Measurements from ENCODE around the gene PSTPIP2.

PSTPIP2 gene

DNA sequence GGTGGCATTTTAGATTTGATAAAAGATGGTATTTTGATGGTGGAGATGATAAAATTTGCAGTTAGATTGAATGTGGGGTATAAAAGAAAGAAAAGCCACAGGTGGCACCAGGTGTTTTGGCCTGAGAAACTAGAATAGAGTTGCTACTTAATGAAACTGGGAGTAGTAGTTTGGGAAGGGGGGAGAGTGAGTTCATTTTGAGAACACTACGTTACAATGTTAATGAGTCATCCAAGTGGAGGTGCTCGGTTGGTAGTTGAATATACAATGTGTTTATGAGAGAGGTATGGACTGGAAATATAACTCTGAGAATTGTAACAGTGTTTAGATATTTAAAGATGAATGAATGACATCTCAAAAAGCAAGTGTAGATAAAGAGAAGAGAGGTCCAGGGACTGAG lies 131.3 kb downstream of the PSTPIP2 start:
- no peak for DNase-seq (ENCODE audit: low read depth in 4 of 4, low spot score in 1 of 4)

DNA sequence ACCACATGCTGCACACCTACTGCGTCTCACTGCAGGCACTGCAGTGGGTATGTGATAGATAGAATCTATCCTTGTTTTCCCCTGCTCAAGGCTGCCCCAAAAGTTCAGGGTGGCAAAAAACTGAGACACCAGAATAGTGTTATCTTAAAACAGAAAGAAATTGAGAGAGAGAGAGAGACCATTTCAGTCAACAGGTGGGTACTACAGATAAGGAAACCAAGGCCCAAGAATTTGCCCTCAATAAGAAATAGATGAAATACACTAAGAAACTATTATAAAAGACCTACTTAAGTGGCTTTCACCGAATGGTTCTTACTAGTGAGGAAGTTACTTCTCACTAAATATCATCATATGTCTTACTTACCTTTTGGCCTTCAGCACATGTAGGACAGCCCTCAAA lies 132.8 kb downstream of the PSTPIP2 start:
- no peak for DNase-seq (ENCODE audit: low read depth in 4 of 4, low spot score in 1 of 4)

DNA sequence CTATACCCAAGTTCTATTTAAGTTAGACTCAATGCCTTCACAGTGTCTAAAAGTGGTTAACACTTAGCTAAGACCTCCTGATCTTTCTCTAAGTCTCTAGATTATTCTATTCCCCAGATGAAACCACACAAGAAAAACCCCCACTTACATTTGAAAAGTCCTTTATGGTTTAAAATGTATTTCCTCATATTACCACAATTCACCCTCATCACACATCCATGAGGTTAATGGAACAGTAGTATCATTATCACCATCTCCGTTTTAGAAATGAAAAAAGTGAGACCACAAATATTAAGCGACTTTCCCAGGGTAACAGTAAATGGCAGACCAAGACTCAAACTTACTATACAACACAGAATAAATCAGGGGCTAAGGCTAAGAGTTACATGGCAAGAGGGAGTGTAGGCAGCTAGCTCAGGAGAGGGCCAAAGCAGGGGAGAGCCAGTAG lies 133.5 kb downstream of the PSTPIP2 start:
- no peak for DNase-seq (ENCODE audit: low read depth in 4 of 4, low spot score in 1 of 4)

DNA sequence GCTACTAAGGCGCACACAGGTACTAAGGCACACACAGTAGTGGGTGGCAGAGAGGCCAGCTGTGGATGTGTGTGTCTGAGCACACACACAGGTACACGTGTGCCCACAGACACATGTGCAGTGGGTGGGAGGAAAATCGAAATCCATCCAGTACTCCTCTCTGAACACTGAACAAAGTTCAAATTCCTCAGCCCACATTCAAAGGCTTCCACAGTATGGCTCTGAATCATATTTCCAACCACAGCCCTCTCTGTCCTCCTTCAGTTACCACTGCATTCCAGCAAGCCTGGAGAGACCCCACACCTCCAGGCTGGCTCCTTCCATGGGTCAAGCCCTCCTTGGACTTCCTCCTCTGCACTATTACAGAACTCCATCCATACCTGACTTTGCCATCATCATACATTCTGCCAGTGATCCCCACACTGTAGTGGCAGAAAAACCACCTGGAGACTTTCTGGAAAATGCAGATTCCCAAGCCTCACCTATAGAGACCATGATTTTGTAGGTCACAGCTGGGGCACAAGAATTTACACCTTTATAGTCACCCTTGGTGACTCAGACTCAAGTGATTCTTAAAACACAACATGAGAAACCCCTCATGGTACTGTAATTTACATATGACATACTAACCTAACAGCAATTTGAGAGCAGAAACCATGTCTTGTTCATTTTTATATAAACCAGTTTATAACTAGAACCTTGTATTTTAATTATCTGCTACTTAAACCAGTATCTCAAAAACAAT lies 136.3 kb downstream of the PSTPIP2 start:
- DNase-seq (ENCODE audit: low read depth in 4 of 4, low spot score in 1 of 4): no peak

Data from stimulated activated CD4-positive, alpha-beta T cell treated with anti-CD3 and anti-CD28 coated beads, Interleukin-1b, Interleukin-23, amount 100 ng/mL, for 24 hours (primary cell).